HEK293 (cell line): ENCODE measurements around the gene PALM2AKAP2.

Source experiments
- HOXA7 ChIP-seq: sonication (generic); formaldehyde crosslinking; IDR thresholded peaks from 2 replicates; pipeline ENCODE4 v1.8.1; 2022; ENCODE audit warnings: missing genetic modification reagents, borderline replicate concordance
- IKZF3 ChIP-seq: fragments of 450-650 bp; IDR thresholded peaks from 2 replicates; pipeline ENCODE4 v1.5.0; 2018; ENCODE audit warnings: missing biosample characterization, mild to moderate bottlenecking, missing genetic modification characterization, moderate library complexity
- YY1 ChIP-seq: fragments of 450-650 bp; formaldehyde crosslinking; IDR thresholded peaks from 2 replicates; pipeline ENCODE4 v1.5.1; 2018; ENCODE audit warnings: missing biosample characterization, missing genetic modification characterization
- ZFP3 ChIP-seq: fragments of 450-650 bp; formaldehyde crosslinking; IDR thresholded peaks from 2 replicates; pipeline ENCODE4 v1.5.1; 2016; ENCODE audit warnings: low read depth, missing biosample characterization, missing genetic modification characterization
- ZNF423 ChIP-seq: fragments of 450-650 bp; formaldehyde crosslinking; IDR thresholded peaks from 2 replicates; pipeline ENCODE4 v1.5.1; 2016; ENCODE audit warnings: missing biosample characterization, missing genetic modification characterization
- ZNF596 ChIP-seq: fragments of 450-650 bp; IDR thresholded peaks from 2 replicates; pipeline ENCODE4 v1.5.0; 2018; ENCODE audit warnings: missing biosample characterization, mild to moderate bottlenecking, missing genetic modification characterization, moderate library complexity
- ZNF747 ChIP-seq: fragments of 450-650 bp; formaldehyde crosslinking; IDR thresholded peaks from 2 replicates; pipeline ENCODE4 v1.5.1; 2016; ENCODE audit warnings: missing biosample characterization, missing genetic modification characterization
- ZNF76 ChIP-seq: fragments of 450-650 bp; formaldehyde crosslinking; IDR thresholded peaks from 2 replicates; pipeline ENCODE4; 2016; ENCODE audit warnings: low read depth, missing biosample characterization, missing genetic modification characterization, borderline replicate concordance
- TF ChIP-seq, protein P1 (sequence below): fragments of 450-650 bp; formaldehyde crosslinking; IDR thresholded peaks from 2 replicates; pipeline ENCODE4 v1.5.1; 2016; ENCODE audit warnings: missing biosample characterization, missing genetic modification characterization
- TF ChIP-seq, protein P2 (sequence below): fragments of 450-650 bp; formaldehyde crosslinking; IDR thresholded peaks from 2 replicates; pipeline ENCODE4 v1.5.1; 2017; ENCODE audit warnings: missing biosample characterization, missing genetic modification characterization
- TF ChIP-seq, protein P3 (sequence below): fragments of 450-650 bp; formaldehyde crosslinking; IDR thresholded peaks from 2 replicates; pipeline ENCODE4 v1.5.1; 2016; ENCODE audit warnings: missing biosample characterization, missing genetic modification characterization
- TF ChIP-seq, protein P4 (sequence below): fragments of 450-650 bp; formaldehyde crosslinking; IDR thresholded peaks from 2 replicates; pipeline ENCODE4 v1.5.1; 2017; ENCODE audit warnings: missing biosample characterization, missing genetic modification characterization

DNA sequence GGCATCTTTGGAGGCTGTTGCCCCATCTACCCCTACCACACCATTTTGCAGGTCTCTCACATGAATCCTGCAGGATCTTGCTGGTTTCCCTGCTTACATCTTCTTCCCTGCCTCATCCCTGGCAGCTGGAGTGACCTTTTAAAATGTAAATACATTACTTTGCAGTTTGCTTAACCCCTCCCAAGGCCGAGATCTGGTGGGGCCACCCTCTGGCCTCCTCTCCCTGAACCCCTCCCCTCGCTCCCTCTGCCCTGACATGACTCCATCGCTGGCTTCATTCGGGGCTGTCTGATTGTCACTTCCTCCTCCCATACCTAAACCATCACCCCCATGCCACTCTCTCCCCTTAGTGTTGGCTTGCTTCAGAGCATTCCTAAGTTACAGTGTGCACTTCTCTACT lies 12.6 kb upstream of the PALM2AKAP2 start:
- TF ChIP-seq ZNF76 (tag by site-specific recombination), result no peak
- TF ChIP-seq ZNF596 (tag by site-specific recombination), result no peak
- no peak for TF ChIP-seq YY1 (tag by site-specific recombination)
- TF ChIP-seq, protein P1, sequence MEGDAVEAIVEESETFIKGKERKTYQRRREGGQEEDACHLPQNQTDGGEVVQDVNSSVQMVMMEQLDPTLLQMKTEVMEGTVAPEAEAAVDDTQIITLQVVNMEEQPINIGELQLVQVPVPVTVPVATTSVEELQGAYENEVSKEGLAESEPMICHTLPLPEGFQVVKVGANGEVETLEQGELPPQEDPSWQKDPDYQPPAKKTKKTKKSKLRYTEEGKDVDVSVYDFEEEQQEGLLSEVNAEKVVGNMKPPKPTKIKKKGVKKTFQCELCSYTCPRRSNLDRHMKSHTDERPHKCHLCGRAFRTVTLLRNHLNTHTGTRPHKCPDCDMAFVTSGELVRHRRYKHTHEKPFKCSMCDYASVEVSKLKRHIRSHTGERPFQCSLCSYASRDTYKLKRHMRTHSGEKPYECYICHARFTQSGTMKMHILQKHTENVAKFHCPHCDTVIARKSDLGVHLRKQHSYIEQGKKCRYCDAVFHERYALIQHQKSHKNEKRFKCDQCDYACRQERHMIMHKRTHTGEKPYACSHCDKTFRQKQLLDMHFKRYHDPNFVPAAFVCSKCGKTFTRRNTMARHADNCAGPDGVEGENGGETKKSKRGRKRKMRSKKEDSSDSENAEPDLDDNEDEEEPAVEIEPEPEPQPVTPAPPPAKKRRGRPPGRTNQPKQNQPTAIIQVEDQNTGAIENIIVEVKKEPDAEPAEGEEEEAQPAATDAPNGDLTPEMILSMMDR (tag by site-specific recombination), result no peak
- no peak for TF ChIP-seq ZNF747 (tag by site-specific recombination)
- TF ChIP-seq, protein P2, sequence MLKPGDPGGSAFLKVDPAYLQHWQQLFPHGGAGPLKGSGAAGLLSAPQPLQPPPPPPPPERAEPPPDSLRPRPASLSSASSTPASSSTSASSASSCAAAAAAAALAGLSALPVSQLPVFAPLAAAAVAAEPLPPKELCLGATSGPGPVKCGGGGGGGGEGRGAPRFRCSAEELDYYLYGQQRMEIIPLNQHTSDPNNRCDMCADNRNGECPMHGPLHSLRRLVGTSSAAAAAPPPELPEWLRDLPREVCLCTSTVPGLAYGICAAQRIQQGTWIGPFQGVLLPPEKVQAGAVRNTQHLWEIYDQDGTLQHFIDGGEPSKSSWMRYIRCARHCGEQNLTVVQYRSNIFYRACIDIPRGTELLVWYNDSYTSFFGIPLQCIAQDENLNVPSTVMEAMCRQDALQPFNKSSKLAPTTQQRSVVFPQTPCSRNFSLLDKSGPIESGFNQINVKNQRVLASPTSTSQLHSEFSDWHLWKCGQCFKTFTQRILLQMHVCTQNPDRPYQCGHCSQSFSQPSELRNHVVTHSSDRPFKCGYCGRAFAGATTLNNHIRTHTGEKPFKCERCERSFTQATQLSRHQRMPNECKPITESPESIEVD, result no peak
- no peak for TF ChIP-seq ZFP3 (tag by site-specific recombination)
- no peak for TF ChIP-seq IKZF3 (tag by site-specific recombination)
- no peak for TF ChIP-seq HOXA7 (CRISPR knock-in tag)
- no peak for TF ChIP-seq ZNF423 (tag by site-specific recombination)
- TF ChIP-seq, protein P3, sequence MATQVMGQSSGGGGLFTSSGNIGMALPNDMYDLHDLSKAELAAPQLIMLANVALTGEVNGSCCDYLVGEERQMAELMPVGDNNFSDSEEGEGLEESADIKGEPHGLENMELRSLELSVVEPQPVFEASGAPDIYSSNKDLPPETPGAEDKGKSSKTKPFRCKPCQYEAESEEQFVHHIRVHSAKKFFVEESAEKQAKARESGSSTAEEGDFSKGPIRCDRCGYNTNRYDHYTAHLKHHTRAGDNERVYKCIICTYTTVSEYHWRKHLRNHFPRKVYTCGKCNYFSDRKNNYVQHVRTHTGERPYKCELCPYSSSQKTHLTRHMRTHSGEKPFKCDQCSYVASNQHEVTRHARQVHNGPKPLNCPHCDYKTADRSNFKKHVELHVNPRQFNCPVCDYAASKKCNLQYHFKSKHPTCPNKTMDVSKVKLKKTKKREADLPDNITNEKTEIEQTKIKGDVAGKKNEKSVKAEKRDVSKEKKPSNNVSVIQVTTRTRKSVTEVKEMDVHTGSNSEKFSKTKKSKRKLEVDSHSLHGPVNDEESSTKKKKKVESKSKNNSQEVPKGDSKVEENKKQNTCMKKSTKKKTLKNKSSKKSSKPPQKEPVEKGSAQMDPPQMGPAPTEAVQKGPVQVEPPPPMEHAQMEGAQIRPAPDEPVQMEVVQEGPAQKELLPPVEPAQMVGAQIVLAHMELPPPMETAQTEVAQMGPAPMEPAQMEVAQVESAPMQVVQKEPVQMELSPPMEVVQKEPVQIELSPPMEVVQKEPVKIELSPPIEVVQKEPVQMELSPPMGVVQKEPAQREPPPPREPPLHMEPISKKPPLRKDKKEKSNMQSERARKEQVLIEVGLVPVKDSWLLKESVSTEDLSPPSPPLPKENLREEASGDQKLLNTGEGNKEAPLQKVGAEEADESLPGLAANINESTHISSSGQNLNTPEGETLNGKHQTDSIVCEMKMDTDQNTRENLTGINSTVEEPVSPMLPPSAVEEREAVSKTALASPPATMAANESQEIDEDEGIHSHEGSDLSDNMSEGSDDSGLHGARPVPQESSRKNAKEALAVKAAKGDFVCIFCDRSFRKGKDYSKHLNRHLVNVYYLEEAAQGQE, result no peak
- TF ChIP-seq, protein P4, sequence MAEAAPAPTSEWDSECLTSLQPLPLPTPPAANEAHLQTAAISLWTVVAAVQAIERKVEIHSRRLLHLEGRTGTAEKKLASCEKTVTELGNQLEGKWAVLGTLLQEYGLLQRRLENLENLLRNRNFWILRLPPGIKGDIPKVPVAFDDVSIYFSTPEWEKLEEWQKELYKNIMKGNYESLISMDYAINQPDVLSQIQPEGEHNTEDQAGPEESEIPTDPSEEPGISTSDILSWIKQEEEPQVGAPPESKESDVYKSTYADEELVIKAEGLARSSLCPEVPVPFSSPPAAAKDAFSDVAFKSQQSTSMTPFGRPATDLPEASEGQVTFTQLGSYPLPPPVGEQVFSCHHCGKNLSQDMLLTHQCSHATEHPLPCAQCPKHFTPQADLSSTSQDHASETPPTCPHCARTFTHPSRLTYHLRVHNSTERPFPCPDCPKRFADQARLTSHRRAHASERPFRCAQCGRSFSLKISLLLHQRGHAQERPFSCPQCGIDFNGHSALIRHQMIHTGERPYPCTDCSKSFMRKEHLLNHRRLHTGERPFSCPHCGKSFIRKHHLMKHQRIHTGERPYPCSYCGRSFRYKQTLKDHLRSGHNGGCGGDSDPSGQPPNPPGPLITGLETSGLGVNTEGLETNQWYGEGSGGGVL (tag by site-specific recombination), result no peak
